Caki2 (cell line): ENCODE measurements around the gene DNAJB2. TPM values are rescaled to one million over a fixed set of nuclear protein-coding genes. Genes with fewer than 3 reads are reported as not detected.
"Not testable (repeated sequence)": the region's sequence is repeated elsewhere in the genome, so short reads cannot be mapped to it uniquely, and the experiment has no call there.

Experiments
- DNase-seq: peaks from one replicate; pipeline ENCODE4 v3.0.0-alpha.2; 2015; ENCODE audit warnings: low read depth
- in situ Hi-C: cut with HindIII; loops from 2 replicates; pipeline ENCODE4 v1.10.0; 2016; ENCODE audit warnings: low sequenced_read_pairs, low pct_unique_long_range_greater_than_20kb, mixed read lengths
- total RNA-seq: library from RNA; depleted of rRNA; stranded (reverse); fragments of >200 nt; shearing (Covaris generic); gene quantifications from 2 replicates; pipeline ENCODE4 v1.2.3, GENCODE V29; 2014; ENCODE audit warnings: low replicate concordance

The DNAJB2 gene
- total RNA-seq, 1 experiment from 2014 or later, result 50.6 TPM

DNA sequence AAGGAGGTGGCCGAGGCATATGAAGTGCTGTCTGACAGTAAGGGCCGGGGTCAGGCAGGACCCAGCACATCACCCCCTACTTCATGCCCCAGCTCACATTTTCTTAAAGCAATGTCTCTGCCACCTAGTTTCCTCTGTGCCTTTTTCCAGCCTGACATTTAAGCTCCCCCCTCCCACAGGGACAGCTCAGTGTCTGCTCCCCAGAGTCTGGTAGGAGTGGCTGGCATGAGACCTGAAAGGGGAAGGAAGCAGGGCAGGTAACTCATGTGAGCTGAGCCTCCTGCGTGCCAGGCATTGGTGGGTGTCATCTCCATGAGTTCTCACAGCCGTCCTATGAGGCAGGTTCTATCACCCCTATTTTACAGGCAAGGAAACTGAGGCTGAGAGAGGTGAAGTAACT lies 1.5 kb downstream of the DNAJB2 start:
- DNase-seq, result no peak
- in situ Hi-C loops, result no loop called here

DNA sequence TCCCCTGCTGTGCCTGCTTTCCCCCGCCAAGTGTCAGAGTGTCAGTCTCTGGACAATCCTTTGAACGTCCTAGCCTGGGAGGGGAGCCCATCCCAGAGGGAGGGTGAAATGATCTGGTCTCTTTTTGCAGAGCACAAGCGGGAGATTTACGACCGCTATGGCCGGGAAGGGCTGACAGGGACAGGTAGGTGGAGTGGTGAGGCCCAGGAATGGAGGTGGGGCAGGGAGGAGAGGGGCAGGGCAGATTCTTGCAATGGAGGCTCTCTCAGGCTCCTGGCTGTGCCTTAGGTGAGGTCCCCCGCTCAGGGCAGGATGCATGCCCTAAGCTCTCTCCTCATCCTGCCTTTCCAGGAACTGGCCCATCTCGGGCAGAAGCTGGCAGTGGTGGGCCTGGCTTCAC lies 2.4 kb downstream of the DNAJB2 start:
- in situ Hi-C loops, result no loop called here
- no peak for DNase-seq

DNA sequence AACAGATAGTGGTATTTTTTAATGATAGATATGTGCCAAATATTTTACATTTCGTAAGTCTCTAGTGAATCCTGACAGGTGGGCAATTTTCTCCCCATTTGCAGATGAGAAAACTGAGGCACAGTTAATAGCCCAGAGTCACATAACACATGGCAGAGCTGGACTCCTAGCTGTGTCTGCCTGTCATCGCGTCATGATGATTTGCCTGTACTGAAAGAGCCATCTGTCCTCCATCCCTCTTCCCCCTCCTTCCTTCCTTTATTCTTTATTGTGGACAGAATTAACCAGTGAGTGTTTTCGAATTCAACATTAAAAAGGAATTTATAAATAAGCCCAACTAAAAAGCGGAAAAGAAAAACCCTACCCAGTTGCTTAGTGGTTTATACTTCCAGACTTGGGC lies 3.2 kb downstream of the DNAJB2 start:
- in situ Hi-C loops, result no loop called here
- DNase-seq, result no peak

DNA sequence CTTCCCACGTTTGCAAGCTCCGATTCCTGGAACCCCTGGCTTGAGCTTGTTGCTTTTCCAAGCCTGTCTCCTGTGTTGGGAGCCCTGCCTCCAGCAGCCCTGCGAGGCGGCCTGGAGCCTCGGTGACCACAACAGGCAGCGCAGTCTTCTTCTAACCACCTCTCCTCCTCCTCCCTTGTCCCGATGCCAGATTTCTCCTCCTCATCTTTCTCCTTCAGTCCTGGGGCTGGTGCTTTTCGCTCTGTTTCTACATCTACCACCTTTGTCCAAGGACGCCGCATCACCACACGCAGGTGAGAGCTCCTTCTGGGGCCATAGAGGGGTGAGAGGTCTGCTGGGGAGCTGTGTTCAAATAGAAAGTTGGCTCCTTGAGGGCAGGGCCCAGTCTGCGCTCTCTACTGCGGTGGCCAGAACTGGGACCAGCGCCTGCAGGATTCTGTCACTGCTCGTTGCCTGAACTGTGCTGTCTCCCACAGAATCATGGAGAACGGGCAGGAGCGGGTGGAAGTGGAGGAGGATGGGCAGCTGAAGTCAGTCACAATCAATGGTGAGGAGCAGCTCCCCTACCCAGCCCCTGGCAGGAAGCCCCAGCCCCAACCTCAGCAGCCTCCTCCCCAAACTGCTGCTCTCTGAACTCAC lies 3.9 kb downstream of the DNAJB2 start:
- in situ Hi-C loops, result no loop called here
- DNase-seq, result no peak

DNA sequence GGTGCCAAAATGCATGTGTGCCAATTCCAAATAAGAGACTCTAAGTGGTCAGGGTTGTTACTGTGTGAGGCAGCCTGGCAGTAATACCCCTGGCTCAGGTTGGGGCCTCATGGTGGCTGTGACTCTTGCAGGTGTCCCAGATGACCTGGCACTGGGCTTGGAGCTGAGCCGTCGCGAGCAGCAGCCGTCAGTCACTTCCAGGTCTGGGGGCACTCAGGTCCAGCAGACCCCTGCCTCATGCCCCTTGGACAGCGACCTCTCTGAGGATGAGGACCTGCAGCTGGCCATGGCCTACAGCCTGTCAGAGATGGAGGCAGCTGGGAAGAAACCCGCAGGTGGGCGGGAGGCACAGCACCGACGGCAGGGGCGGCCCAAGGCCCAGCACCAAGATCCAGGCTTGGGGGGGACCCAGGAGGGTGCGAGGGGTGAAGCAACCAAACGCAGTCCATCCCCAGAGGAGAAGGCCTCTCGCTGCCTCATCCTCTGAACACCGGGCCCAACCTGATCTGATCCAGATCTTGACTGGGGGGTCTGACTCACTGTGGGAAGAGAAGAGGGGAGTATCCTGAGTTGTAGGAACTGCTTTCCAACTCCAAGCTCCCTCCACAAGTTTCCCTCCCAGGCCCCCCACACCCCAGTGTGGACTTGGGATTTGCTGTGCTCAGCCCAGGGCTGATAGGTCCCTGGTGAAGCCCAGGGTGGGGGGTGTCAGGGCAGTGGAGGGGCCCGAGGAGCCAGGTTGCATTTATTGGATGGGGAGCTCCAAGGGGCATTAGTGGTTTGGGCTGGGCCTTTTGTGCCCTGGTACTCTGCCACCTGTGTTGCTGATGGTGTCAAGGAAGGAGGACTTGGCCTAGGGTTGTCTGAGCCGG lies 5.6 kb downstream of the DNAJB2 start:
- DNase-seq, result no peak
- in situ Hi-C loops, result no loop called here

DNA sequence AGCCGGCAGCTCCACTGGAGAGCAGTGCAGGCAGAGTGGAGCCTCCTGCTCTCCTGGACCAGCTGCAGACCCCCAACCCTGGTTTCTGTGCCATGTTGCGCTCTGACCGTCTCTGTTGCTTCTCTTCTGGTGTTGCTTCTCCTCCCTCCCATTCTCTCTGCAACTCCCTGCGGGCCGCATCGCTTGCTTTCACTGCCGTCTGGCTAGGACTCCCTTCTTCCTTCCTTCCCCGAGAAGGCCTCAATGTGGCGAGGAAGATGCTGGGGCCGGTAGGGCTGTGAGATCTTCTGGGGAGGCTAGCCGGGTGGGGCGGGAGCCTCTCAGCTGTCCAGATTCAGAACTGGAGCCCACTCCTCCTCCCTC lies 6.2 kb downstream of the DNAJB2 start:
- DNase-seq, result no peak
- in situ Hi-C loops, result no loop called here

DNA sequence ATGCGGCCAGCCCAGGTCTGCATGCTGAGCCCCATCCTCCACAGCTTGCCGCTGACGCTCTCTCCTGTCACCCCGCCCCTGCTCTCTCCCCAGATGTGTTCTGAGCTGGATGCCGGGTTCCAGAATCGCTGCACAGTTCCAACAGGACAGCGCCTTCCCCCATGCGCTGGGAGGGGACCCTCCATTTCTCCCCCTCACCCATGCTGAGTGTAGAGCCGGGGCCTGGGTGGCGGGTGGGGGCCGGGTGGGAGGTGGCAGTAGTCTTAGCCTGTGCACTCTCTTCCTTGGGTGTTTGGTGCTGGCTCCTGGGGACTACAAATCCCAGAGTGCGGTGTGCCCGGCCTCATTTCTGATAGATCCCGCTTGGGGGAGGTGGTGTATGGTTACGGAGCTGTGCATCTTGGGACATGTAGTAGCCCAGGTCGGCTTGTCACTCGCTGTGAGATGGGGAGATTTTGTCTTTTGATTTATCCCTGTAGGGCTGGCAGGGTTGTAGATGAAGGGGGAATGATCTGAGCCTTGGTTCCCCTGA lies 6.8 kb downstream of the DNAJB2 start:
- no peak for DNase-seq
- in situ Hi-C loops, result no loop called here

DNA sequence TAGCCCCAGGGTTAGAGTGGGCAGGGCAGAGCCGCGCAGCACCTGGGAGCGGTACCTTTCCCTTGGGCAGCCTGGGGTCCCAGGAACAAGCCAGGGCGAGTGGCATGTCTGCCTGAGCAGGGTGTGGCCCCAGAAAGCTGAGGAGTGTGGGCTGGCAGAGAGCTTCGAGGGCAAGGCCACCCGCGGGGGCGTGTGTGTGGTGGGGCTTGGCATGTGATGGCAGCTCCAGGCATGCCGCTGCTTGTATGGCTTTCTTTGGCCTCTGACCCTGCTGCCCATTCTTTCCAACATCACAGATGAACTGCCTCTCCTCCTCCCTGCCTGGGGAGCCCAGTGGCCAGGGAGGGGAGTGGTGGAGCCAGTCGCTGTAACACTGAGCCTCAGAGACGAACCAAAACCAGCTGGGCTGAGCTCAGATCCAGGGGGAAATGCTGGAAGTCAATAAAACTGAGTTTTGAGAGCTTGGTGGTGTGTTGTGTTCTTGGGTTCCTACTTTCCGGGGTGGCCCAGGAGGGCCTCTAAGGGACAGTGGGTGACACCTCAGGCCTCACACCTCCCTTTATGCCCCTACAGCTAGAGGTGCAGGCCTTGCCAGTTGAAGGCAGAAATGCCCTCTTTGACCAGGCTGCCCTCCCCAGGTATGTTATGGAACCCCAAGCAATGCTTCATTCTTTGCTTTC lies 7.4 kb downstream of the DNAJB2 start:
- DNase-seq, result peak; percentile 39

DNA sequence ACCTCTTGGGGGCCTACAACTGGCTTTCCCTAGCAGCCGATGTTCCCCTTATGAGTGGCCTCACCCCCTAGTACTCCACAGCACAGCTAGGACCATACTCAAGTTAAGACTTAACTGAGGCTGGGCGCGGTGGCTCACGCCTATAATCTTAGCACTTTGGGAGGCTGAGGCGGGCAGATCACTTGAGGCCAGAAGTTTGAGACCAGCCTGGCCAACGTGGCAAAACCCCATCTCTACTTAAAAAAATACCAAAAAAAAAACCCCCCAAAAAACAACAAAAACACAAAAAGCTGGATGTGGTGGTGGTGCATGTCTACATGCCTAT lies 7.9 kb downstream of the DNAJB2 start:
- in situ Hi-C loops, result not testable (repeated sequence)

More for the DNA sequence above, 7.4 kb downstream of the DNAJB2 start:
- in situ Hi-C loops, result no loop called here

DNA sequence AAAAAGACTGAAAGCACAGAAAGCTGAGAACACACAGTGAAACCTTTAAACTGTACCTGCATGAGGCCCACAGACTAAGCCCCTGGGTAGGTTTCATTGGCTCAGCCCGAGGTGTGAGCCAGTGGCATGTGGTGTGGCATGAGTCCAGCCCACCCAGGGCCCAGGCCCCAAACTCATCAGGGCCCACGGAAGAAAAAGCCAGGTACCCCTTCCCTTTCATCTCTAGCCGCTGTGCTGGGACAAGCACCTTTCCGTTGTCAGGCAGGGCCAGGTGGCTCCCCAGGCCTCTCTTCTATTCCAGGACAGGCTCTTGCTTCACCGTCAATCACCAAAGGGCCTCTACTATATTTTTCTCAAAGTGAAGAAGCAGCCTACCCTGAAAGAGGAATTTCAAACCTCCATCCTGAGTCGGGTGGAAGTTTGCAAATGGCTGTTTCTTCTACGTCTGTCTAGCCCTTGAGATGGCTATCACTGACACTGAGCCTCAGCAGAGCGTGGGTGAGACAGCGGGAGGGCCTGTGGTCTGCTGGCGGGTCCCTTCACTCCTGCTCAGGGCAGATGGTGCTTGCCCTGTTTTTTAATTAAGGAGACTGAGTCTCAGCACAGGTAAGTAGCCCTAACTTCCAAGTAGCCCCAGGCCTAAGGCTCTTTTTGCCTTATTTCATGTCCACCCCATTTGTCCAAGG lies 8.6 kb downstream of the DNAJB2 start:
- in situ Hi-C loops, result no loop called here
- no peak for DNase-seq

More for the DNA sequence above, 7.9 kb downstream of the DNAJB2 start:
- not testable (repeated sequence) for DNase-seq

DNA sequence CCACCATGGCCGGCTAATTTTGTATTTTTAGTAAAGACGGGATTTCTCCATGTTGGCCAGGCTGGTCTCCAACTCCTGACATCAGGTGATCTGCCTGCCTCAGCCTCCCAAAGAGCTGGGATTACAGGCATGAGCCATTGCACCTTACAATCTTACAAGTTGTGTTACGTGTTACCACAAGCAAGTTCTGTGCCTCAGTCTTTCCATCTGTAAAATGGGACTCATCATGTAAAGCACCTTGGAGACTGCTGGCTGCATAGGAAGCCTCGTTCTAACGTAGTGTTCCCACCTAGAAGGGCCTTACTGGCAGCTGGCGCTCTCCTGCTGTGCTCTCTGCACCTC lies 10.0 kb downstream of the DNAJB2 start:
- in situ Hi-C loops, result no loop called here
- no peak for DNase-seq

DNA sequence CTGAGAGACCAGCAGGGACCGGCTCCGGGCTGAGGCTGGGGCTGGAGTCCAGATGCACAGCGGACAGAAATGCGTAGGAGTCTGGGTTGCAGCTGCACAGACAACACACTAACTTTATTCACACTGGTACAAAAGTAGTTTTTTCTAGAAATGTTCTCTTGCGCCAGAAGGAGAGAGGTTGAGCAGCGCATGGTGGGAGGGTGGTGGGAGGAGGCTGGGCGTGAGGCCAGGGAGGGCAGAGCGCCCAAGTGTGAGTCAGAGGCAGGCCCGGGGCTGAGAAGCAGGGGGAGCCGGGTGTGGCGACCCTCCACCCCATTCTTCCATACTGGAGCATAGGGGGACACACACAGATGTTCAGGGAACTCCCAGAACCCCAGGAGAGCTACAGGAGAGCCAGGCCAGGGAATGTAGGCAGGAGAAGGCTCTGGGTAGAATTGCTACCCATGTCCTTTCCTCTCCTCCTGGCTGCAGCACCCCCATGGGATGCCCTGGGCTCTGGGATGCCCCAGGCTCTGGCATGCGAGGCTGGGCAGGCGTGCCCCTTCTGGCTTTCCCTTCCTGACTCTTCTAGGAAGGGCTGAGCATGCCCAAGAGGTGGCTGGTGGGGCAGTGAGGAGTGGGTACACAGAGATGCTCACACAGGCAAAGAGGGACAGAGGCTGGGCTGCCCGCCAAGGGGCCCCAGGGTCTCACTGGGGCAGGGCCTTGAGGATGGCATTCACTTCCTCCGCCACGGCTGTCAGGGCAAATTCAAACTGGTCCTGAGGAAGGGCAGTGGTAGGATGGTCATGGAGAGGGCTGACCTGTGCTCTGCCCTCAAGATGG lies 10.6 kb downstream of the DNAJB2 start:
- peak; percentile 28 for DNase-seq
- in situ Hi-C loops, result no loop called here

DNA sequence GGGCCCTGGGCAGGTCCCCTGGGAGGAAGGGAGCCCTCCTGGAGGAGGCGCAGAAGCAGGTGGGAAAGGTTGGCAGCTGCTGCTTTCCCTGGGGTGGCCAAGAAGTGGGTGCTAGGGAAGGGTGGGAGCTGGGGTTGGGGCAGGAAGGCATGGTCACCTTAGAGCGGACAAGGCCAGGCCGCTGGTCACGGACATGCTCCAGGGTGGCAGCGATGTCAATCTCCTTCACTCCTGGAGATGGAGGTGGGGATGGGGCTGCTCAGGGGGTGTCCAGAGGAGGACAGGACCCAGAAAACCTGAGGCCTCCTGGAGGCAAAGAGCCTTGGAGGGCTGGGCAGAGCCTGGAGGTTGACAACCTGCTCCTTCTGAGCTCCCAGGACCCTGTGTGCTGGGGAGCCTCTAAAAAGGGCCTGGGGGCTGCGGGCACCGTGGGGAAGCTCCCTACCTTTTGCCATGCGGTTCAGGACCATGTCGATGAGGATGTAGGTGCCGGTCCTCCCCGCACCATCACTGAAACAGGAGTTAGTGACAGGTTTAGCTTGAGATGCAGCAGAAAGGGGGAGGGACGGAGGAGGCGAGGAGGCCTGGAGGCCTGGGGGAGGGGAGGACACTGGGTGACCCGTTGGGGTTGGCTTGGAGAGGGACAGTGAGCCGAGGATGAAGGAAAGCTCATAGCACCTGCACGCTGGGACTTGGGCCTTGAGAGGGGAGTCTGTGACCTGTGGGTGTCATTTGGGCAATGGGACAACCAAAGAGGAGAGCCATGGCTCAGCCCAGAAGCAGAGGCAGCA lies 11.4 kb downstream of the DNAJB2 start:
- in situ Hi-C loops, result no loop called here
- no peak for DNase-seq

DNA sequence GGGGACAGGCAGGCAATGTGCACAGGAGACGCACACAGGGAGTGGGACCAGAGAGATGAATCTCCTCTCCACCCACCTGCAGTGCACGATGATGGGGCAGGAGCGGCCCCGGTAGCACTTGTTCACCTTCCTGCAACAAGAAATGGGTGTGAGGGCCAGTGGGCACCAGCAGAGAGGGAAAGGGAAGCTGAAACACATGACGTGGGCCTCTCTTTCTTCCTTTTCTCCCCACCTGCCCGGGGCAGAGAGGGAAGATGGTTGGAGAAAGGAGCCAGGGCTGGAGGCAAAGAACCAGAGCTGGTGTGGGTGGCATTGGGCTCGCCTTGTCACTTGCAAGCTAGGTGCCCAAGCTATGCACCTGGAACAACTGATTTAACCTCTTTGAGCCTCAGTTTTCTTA lies 12.2 kb downstream of the DNAJB2 start:
- in situ Hi-C loops, result no loop called here

DNA sequence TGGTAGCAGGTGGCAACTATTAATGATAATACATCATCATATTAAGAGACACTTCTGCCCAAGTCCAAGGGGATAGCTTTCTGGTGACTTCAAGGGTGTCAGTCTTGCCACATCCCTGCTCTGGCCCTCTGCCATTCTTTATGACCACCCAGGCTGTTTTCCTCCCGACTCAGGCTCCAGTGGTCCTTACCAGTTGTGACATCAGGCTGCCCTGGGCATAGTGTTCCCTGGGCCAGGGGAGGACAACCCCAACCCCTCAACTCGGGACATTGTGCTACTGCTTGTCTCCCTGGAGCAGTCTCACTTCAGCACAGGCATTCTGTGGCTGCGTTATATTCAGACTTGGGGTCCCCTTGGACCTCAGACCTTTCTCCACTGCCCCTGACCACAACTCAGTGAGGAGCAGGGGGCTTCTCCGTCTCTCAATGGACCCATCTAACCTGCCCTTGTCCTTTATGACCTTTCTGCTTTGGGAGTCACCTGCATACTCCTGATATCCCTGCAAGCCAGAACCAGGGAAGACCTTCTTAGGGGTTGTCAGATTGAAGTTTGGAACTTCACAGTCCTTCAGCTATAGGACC lies 12.8 kb downstream of the DNAJB2 start:
- in situ Hi-C loops, result no loop called here
- DNase-seq, result no peak

More for the DNA sequence above, 12.2 kb downstream of the DNAJB2 start:
- DNase-seq, result no peak

DNA sequence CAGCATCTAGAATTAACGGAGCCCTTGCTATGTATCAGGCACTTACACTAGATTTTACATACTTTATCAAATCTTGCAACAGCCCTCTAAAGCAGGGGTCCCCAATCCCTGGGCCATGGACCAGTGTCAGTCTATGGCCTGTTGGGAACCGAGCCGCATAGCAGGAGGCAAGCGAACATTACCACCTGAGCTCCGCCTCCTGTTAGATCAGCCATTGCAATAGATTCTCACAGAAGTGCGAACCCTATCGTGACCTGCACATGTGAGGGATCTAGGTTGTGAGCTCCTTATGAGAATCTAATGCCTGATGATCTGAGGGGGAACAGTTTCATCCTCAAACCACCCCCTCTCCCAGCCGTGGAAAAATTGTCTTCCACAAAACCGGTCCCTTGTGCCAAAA lies 13.4 kb downstream of the DNAJB2 start:
- no peak for DNase-seq
- in situ Hi-C loops, result no loop called here

DNA sequence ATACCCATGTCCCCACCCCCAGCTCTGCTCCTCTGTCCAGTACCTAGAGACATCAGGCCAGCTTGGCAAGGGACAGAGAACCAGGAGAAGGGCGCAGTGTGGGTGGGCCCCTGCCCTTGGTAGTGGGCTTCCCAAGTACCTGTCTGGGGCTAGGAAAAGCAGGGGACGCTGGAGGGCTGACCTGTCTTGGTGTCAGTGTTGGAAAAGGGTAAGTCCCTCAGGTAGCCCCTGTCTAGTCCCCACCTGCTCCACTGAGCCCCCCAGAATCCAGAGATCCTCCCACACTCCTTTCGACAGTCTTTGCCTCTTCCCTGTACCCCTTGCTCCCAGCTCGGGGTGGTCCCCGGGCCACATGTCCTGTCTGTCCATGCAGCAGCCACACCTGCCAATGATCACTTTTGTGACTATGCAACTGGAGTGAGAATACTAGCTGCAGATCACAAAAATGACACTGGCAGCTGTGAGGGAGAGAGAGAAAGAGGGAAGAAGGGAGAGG lies 14.6 kb downstream of the DNAJB2 start:
- in situ Hi-C loops, result no loop called here
- DNase-seq, result no peak
